OCI-LY3 (cell line): ENCODE measurements around the gene CTNNA3.

Experiments
- EZH2phosphoT487 ChIP-seq: fragments of 200-600 bp; shearing (Covaris generic); IDR thresholded peaks from 2 replicates; pipeline ENCODE4 v1.6.1; 2018; ENCODE audit warnings: antibody characterized with exemption, mixed run types, low read depth
- TF ChIP-seq, protein P1 (sequence below): fragments of 200-600, 300-600 bp; sonication (generic); IDR thresholded peaks from 2 replicates; pipeline ENCODE4 v1.5.1; 2014; ENCODE audit warnings: antibody characterized with exemption, low read length, low read depth

DNA sequence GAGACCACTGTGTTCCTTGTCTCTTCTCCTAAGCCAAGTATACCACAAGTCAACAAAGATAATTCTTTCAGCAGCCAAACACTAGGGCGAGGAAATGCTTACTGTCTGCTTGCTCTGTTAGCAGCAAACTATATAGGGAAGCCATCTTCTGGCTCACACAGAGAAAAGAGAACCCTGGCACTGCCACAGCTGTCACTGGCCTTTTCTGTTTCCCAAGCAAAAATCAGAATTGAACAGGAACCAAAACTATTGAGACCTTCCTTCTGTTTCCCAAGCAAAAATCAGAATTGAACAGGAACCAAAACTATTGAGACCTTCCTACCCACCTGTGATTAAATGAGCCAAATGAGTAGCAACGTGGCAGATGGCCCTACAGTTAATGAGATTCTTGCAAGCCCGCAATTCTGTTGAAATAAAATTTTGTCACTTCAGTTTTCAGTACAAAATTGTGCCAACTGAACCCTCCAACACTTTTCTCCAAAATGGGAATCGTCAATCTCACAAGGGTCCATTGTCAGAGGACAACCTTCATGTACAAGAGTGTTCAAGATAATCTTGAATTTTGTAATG is 715.7 kb downstream of the CTNNA3 start:
- TF ChIP-seq, protein P1, sequence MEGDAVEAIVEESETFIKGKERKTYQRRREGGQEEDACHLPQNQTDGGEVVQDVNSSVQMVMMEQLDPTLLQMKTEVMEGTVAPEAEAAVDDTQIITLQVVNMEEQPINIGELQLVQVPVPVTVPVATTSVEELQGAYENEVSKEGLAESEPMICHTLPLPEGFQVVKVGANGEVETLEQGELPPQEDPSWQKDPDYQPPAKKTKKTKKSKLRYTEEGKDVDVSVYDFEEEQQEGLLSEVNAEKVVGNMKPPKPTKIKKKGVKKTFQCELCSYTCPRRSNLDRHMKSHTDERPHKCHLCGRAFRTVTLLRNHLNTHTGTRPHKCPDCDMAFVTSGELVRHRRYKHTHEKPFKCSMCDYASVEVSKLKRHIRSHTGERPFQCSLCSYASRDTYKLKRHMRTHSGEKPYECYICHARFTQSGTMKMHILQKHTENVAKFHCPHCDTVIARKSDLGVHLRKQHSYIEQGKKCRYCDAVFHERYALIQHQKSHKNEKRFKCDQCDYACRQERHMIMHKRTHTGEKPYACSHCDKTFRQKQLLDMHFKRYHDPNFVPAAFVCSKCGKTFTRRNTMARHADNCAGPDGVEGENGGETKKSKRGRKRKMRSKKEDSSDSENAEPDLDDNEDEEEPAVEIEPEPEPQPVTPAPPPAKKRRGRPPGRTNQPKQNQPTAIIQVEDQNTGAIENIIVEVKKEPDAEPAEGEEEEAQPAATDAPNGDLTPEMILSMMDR, result no peak
- TF ChIP-seq EZH2phosphoT487, result no peak
